GM12892 (cell line): Measurements from ENCODE around the gene CD109.
"Not testable (repeated sequence)": the region's sequence is repeated elsewhere in the genome, so short reads cannot be mapped to it uniquely, and the experiment has no call there.

Experiments
- DNase-seq: peaks from one replicate; pipeline ENCODE4 v3.0.0; 2011; ENCODE audit not compliant: insufficient read length
- FAIRE-seq: peaks from 2 replicates; lab custom pipeline; 2011; peaks lifted over from hg19 to GRCh38; lab: Jason Lieb, UNC
- POLR2A ChIP-seq: IDR thresholded peaks from 2 replicates; pipeline ENCODE4 v1.6.1; 2011; ENCODE audit warnings: low read depth, low read length, control low read depth
- POLR2AphosphoS5 ChIP-seq: IDR thresholded peaks from 2 replicates; pipeline ENCODE4 v1.6.1; 2011; ENCODE audit warnings: low read depth, low read length, control low read depth
- TAF1 ChIP-seq: IDR thresholded peaks from 2 replicates; pipeline ENCODE4 v1.6.1; 2011; ENCODE audit warnings: low read depth, mild to moderate bottlenecking, control low read depth, low read length, borderline replicate concordance

The CD109 gene

DNA sequence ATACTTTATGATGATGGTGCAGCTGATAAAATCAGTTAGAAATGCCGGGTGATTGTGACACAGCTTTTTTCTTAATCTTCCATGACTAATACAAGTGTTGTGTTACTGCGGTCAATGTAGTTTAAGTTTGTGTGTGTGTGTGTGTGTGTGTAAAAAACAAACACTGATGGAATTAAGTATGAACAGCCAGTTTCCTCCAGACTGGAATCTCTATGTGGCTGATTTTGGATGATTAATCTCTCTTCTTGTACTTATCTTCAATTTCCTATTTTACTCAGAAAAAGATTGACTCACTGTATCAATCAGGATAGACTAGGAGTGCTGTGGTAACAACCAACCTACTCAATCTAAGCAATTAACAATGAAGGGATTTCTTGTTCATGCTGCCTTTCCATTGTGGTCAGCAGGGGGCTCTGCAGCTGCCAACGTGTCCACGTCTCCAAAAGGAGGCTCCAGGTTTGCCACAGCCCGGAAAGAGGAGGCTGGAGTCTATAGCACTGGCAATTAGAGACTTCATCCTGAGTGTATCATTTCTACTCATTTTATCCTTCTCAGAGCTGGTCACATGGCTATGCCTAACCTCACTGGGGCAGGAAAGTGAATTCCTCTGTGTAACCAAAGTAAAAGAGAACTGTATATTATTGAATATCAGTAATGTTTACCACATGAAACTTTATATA lies 107.7 kb downstream of the CD109 start:
- DNase-seq (no peak), FAIRE-seq (no peak)

DNA sequence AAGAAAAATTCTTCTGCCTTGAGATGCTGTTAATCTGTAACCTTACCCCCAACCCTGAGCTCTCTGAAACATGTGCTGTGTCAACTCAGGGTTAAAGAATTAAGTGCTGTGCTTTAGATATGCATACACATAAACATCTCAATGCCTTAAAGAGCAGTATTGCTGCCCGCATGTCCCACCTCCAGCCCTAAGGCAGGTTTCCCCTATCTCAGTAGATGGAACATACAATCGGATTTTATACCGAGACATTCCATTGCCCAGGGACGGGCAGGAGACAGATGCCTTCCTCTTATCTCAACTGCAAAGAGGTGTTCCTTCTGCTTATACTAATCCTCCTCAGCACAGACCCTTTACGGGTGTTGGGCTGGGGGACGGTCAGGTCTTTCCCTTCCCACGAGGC lies 109.2 kb downstream of the CD109 start:
- DNase-seq, FAIRE-seq: not testable (repeated sequence)

More for the DNA sequence above, 107.7 kb downstream of the CD109 start:
- TF ChIP-seq POLR2A (no peak), POLR2AphosphoS5 (no peak), TAF1 (no peak)

DNA sequence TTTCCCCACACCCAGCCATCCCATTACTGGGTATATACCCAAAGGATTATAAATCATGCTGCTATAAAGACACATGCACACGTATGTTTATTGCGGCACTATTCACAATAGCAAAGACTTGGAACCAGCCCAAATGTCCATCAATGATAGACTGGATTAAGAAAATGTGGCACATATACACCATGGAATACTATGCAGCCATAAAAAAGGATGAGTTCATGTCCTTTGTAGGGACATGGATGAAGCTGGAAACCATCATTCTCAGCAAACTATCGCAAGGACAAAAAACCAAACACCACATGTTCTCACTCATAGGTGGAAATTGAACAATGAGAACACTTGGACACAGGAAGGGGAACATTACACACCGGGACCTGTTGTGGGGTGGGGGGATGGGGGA lies 110.0 kb downstream of the CD109 start:
- DNase-seq, FAIRE-seq: not testable (repeated sequence)

DNA sequence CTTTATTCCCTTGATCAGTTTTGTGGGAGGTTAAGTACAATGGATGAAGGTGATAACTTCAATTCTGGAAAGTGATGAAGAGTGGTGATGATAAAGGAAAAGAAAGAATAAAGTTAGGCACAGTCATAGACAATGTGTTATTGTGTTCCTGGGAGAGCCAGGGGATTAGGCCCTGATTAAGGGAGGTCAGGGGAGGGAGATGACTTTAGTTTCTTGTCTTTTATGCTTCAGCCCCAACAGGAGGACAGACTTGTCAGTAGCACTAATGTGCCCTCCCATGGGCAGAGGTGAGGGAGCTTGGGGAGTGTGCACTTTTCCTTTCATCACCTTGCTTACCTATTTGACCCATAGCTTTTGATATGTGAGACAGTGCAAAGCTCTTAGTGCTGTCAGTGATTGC lies 115.7 kb downstream of the CD109 start:
- FAIRE-seq (no peak), DNase-seq (no peak)
- no peak for TF ChIP-seq POLR2A
- TF ChIP-seq POLR2AphosphoS5 = no peak
- TF ChIP-seq TAF1 = no peak

DNA sequence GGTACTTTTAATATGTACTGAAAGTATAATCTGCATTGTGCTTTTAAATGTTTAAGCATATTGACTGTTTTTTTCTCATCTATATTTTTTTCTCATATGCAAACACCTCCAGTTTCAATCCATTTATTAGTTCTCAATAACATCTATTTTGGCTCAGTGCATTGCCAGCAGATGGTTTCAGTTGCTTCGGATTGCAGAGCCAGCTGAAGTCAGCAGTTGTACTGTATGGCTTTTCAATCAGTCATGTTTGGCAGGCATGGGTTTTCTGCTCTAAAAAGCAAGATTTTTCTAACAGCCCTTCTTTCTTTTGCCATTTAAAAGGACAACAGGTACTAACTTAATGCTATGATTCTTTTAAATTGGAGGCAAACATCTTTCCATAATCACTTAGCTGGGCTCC lies 121.2 kb downstream of the CD109 start:
- DNase-seq (no peak), FAIRE-seq (no peak)
- TF ChIP-seq POLR2AphosphoS5 (no peak), TAF1 (no peak), POLR2A (no peak)

DNA sequence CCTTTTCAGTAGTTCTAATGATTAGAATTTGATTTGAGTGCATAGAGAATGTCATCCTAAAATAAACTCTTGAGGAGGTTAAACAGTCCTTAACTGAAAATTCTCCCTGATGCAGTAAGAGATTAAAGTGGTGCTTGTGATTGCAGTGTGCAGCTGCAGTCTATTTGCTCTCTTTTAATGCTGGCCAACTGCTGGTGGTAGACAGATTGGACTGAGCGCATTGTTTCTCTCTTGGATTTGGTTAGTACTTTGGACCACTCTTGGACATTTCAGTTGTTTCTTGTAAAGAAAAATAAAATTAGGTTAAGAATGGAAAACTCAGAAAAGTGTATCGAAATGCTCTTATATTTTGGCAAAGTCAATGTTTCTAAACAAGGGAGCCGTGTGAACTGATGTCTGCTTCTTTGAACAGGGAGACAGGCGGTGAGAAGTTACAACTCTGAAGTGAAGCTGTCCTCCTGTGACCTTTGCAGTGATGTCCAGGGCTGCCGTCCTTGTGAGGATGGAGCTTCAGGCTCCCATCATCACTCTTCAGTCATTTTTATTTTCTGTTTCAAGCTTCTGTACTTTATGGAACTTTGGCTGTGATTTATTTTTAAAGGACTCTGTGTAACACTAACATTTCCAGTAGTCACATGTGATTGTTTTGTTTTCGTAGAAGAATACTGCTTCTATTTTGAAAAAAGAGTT lies 127.2 kb downstream of the CD109 start:
- FAIRE-seq (no peak), DNase-seq (no peak)
- no peak for TF ChIP-seq POLR2AphosphoS5
- TF ChIP-seq POLR2A = no peak
- no peak for TF ChIP-seq TAF1

DNA sequence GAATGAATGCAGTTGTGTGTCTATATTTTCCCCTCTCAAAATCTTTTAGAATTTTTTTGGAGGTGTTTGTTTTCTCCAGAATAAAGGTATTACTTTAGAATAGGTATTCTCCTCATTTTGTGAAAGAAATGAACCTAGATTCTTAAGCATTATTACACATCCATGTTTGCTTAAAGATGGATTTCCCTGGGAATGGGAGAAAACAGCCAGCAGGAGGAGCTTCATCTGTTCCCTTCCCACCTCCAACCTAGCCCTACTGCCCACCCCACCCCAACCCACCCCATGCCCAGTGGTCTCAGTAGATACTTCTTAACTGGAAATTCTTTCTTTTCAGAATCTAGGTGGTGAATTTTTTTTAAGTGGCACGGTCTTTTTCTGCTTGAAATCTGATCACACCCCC lies 127.8 kb downstream of the CD109 start:
- no peak for TF ChIP-seq POLR2A
- no peak for TF ChIP-seq POLR2AphosphoS5
- no peak for TF ChIP-seq TAF1
- FAIRE-seq (no peak), DNase-seq (no peak)

DNA sequence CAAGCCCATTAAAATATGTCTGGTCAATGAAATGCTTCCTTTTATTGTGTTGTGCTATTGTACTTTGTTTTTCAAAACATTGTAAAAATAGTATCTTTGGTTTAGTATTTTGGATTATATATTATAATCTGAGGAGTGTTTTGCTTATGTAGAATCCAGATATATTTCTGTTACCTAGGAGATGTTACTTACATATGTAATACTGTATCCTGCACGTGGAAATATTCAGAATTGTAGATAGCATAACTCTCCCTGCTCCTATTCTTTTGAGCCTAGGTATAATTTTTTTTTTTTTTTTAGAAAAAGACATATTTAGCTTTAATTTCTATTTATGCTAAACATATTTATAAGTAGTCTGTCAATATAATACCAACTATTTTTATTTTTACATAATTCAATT lies 130.6 kb downstream of the CD109 start:
- TF ChIP-seq TAF1 (no peak), POLR2AphosphoS5 (no peak), POLR2A (no peak)
- DNase-seq (no peak), FAIRE-seq (no peak)

DNA sequence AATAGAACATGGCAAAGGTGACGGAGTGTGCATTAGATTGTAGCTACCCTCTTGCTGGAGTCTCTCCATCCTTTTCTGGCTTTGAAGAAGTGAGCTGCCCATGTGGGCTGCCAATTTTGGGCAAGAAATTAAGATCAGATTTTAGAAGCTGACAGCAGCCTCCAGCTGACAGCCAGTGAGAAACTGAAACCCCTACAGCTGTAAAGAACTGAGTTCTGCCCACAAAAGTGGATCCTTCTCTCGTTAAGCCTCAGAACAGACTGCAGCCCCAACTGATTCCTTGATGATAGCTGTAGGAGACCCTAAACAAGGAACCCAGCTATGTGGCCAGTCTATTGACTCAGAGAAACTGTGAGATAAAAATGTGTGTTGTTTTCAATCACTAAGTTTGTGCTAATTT lies 134.1 kb downstream of the CD109 start:
- DNase-seq = no peak
- FAIRE-seq = no peak
- no peak for TF ChIP-seq POLR2A
- TF ChIP-seq TAF1 = no peak
- TF ChIP-seq POLR2AphosphoS5 = no peak

DNA sequence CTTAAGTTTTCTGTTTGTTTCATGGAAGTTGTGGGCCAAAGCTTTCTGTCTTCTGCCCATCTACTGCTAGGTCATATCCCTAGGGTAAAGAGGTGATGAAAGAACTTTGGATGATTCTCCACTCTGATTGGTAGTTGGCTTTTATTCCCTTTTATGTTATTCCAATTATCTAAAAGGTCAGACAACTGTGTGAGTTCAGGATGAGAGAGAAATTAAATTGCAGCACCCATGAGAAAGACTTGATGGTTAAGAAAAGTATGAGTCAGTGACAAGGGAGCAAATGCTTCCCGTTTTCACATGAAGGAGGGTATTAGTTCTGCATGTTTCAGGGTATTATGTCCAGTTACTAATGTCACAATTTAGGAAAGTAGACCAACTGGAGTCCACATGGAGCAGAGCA lies 136.3 kb downstream of the CD109 start:
- FAIRE-seq (no peak), DNase-seq (no peak)
- TF ChIP-seq POLR2A (no peak), TAF1 (no peak), POLR2AphosphoS5 (no peak)

DNA sequence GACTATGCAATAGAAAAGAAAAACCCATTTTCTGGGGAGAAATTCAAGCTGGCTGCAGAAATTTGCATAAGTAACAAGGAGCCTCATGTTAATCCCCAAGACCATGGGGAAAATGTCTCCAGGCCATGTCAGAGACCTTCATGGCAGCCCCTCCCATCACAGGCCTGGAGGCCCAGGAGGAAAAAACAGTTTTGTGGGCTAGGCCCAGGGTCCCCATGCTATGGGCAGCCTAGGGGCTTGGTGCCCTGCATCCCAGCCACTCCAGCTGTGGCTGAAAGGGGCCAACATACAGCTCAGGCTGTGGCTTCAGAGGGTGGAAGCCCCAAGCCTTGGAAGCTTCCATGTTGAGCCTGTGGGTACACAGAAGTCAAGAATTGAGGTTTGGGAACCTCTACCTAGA lies 148.7 kb downstream of the CD109 start:
- FAIRE-seq, DNase-seq: not testable (repeated sequence)

DNA sequence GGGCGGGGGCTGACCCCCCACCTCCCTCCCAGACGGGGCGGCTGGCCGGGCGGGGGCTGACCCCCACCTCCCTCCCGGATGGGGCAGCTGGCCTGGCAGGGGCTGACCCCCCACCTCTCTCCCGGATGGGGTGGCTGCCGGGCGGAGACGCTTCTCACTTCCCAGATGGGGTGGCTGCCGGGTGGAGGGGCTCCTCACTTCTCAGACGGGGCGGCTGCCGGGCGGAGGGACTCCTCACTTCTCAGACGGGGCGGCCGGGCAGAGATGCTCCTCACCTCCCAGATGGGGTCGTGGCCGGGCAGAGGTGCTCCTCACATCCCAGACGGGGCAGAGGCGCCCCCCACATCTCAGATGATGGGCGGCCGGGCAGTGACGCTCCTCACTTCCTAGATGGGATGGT lies 155.0 kb downstream of the CD109 start:
- not testable (repeated sequence) for DNase-seq, FAIRE-seq
